Loucy (cell line): ENCODE results near the gene TAS2R43.

Experiments used
- H2AFZ ChIP-seq: fragments of 200-600 bp; sonication (generic); 2 replicates; pipeline ENCODE4 v1.6.0; 2016; ENCODE audit warnings: antibody characterized with exemption, mild to moderate bottlenecking, low read length, moderate library complexity
- H3F3A ChIP-seq: fragments of 200-600 bp; 2 replicates; pipeline ENCODE4 v1.6.0; 2016; ENCODE audit warnings: antibody characterized with exemption, low read depth, mild to moderate bottlenecking
- H3K27me3 ChIP-seq: fragments of 200-600 bp; sonication (generic); 2 replicates; pipeline ENCODE4 v1.6.1; 2014; ENCODE audit warnings: low read length, mild to moderate bottlenecking; ENCODE audit not compliant: insufficient read depth, poor library complexity, severe bottlenecking
- H3K36me3 ChIP-seq: fragments of 200-600 bp; sonication (generic); 2 replicates; pipeline ENCODE4 v1.6.1; 2016; ENCODE audit warnings: low read length; ENCODE audit not compliant: insufficient read depth
- H3K4me1 ChIP-seq: fragments of 200-600 bp; sonication (generic); 2 replicates; pipeline ENCODE4 v1.5.1; 2014; ENCODE audit warnings: low read length, mild to moderate bottlenecking; ENCODE audit not compliant: insufficient read depth, poor library complexity, severe bottlenecking
- H3K4me2 ChIP-seq: fragments of 200-600 bp; sonication (generic); 2 replicates; pipeline ENCODE4 v1.6.0; 2014; ENCODE audit warnings: antibody characterized with exemption, low read length, low read depth, mild to moderate bottlenecking; ENCODE audit not compliant: poor library complexity, severe bottlenecking
- H3K4me3 ChIP-seq: fragments of 200-600 bp; sonication (generic); 2 replicates; pipeline ENCODE4 v1.5.1; 2014; ENCODE audit warnings: low read length, mild to moderate bottlenecking, mixed read lengths; ENCODE audit not compliant: poor library complexity, severe bottlenecking
- H3K79me2 ChIP-seq: fragments of 200-600 bp; sonication (generic); 2 replicates; pipeline ENCODE4 v1.6.1; 2014; ENCODE audit warnings: low read length; ENCODE audit not compliant: insufficient read depth
- H3K9ac ChIP-seq: fragments of 200-600 bp; sonication (generic); 2 replicates; pipeline ENCODE4 v1.6.0; 2014; ENCODE audit warnings: mild to moderate bottlenecking, low read depth, low read length, moderate library complexity; ENCODE audit not compliant: poor library complexity, severe bottlenecking
- H3K9me2 ChIP-seq: fragments of 200-600 bp; sonication (generic); replicated peaks from 2 replicates; pipeline ENCODE4 v1.6.1; 2016; ENCODE audit warnings: low read depth, low read length, mixed read lengths
- H3K9me3 ChIP-seq: fragments of 200-600 bp; sonication (generic); 2 replicates; pipeline ENCODE4 v1.6.1; 2014; ENCODE audit warnings: mild to moderate bottlenecking, antibody characterized with exemption, low read length, low read depth; ENCODE audit not compliant: insufficient read depth
- H4K20me1 ChIP-seq: fragments of 200-600 bp; sonication (generic); 2 replicates; pipeline ENCODE4 v1.6.0; 2014; ENCODE audit warnings: antibody characterized with exemption, low read length, mild to moderate bottlenecking; ENCODE audit not compliant: insufficient read depth, poor library complexity, severe bottlenecking
- CTCF ChIP-seq: fragments of 200-600 bp; sonication (generic); conservative IDR thresholded peaks from 2 replicates; pipeline ENCODE4 v1.5.1; 2014; ENCODE audit warnings: mild to moderate bottlenecking, antibody characterized with exemption, low read length
- EZH2phosphoT487 ChIP-seq: fragments of 200-600 bp; IDR thresholded peaks from 2 replicates; pipeline ENCODE4 v1.6.1; 2018; ENCODE audit warnings: antibody characterized with exemption, mild to moderate bottlenecking, moderate library complexity, borderline replicate concordance

TAS2R43 gene

GRCh38 chr12:11092128-11092527, at the start of gene TAS2R43:
Gene TAS2R43, minus strand, starts transcription at chr12:11092313. Its CDS starts 84 bp downstream, at chr12:11092229.
- Histone ChIP-seq H3K36me3 (no peaks in the 10 kb centered on the region), H3K4me1 (no peaks in the 10 kb centered on the region), H3K9ac (no peak within 1 kb of the TSS), H3F3A (no peaks in the 10 kb centered on the region), H4K20me1 (no peaks in the 10 kb centered on the region), H2AFZ (no peak within 1 kb of the TSS), H3K4me3 (no peak within 1 kb of the TSS), H3K9me2 (no peaks in the 10 kb centered on the region), H3K4me2 (no peak within 1 kb of the TSS), H3K27me3 (no peaks in the 10 kb centered on the region), H3K9me3 (no peaks in the 10 kb centered on the region), H3K79me2 (no peaks in the 10 kb centered on the region)
- TF ChIP-seq CTCF (no peak), EZH2phosphoT487 (no peak)

- H3K4me1 ChIP-seq: no peaks in the 10 kb centered on the region
- no peaks in the 10 kb centered on the region for H4K20me1 ChIP-seq
- no peaks in the 10 kb centered on the region for H3K27me3 ChIP-seq
- H3K9me2 ChIP-seq: no peaks in the 10 kb centered on the region
- H2AFZ ChIP-seq: no peak overlapping the region
- peaks cover 6% of the 10 kb centered on the region; the same call in 1 of the 2 replicates for H3K79me2 ChIP-seq
- no peak overlapping the region for H3K4me3 ChIP-seq
- no peak overlapping the region for H3K9ac ChIP-seq
- H3K36me3 ChIP-seq: no peaks in the 10 kb centered on the region
- no peaks in the 10 kb centered on the region for H3K9me3 ChIP-seq
- H3K4me2 ChIP-seq: no peak overlapping the region
- no peaks in the 10 kb centered on the region for H3F3A ChIP-seq
- TF ChIP-seq CTCF: no peak
- TF ChIP-seq EZH2phosphoT487: no peak
Measured at GRCh38 chr12:11136075-11136474, 44.0 kb upstream of the TAS2R43 start.

GRCh38 chr12:11134305-11134704, 42.2 kb upstream of the TAS2R43 start, which contains the start of gene TAS2R30:
Gene TAS2R30, minus strand, starts transcription at chr12:11134644. Its CDS starts 400 bp downstream, at chr12:11134244.
- Histone ChIP-seq H3K36me3 (no peaks in the 10 kb centered on the region), H3K79me2 (no peaks in the 10 kb centered on the region), H3K4me3 (no peak within 1 kb of the TSS), H2AFZ (no peak within 1 kb of the TSS), H3K4me1 (no peaks in the 10 kb centered on the region), H3K27me3 (no peaks in the 10 kb centered on the region), H3K9me3 (no peaks in the 10 kb centered on the region), H3F3A (no peaks in the 10 kb centered on the region), H3K9me2 (no peaks in the 10 kb centered on the region), H3K4me2 (no peak within 1 kb of the TSS), H3K9ac (no peak within 1 kb of the TSS), H4K20me1 (no peaks in the 10 kb centered on the region)
- no peak for TF ChIP-seq EZH2phosphoT487

GRCh38 chr12:11133816-11134215, 41.7 kb upstream of the TAS2R43 start:
- H4K20me1 ChIP-seq: no peaks in the 10 kb centered on the region
- no peak overlapping the region for H2AFZ ChIP-seq
- no peaks in the 10 kb centered on the region for H3K79me2 ChIP-seq
- H3K9me2 ChIP-seq: no peaks in the 10 kb centered on the region
- H3K4me2 ChIP-seq: no peak overlapping the region
- H3F3A ChIP-seq: no peaks in the 10 kb centered on the region
- no peaks in the 10 kb centered on the region for H3K4me1 ChIP-seq
- no peak overlapping the region for H3K4me3 ChIP-seq
- no peaks in the 10 kb centered on the region for H3K27me3 ChIP-seq
- TF ChIP-seq CTCF (no peak), EZH2phosphoT487 (no peak)
- H3K9ac ChIP-seq: no peak overlapping the region
- no peaks in the 10 kb centered on the region for H3K36me3 ChIP-seq
- no peaks in the 10 kb centered on the region for H3K9me3 ChIP-seq
